ENCODE results near the gene KIAA0753. TPM values are rescaled to one million over a fixed set of nuclear protein-coding genes. Genes with fewer than 3 reads are reported as not detected.

The KIAA0753 gene
- total RNA-seq, 2 experiments from 2014 or later = 20.8 to 29.8 TPM

GRCh38 chr17:6637458-6637840, 3.1 kb downstream of the KIAA0753 start:
- Histone ChIP-seq H2AFZ (ENCODE audit: low read length) (no peak overlapping the region), H3K36me3 (ENCODE audit: insufficient read depth, low read length) (peaks cover 34% of the 10 kb centered on the region), H4K20me1 (ENCODE audit: insufficient read depth, low read length) (peaks cover 10% of the 10 kb centered on the region; the same call in 1 of the 2 replicates), H3K4me3 (ENCODE audit: low read depth, low read length, poor library complexity, severe bottlenecking) (no peak overlapping the region), H3K4me2 (ENCODE audit: low read length) (no peak overlapping the region), H3K27ac (ENCODE audit: low read depth, low read length, poor library complexity, severe bottlenecking) (no peak overlapping the region), H3K9me2 (ENCODE audit: insufficient read depth, low read length) (no peaks in the 10 kb centered on the region), H3K9me3 (ENCODE audit: low read length) (peaks cover 7% of the 10 kb centered on the region; the same call in 1 of the 2 replicates), H3K4me1 (ENCODE audit: insufficient read depth, low read length, poor library complexity, severe bottlenecking) (peaks cover 16% of the 10 kb centered on the region), H3K79me2 (ENCODE audit: insufficient read depth, low read depth, low read length) (peaks cover 17% of the 10 kb centered on the region; the same call in 1 of the 2 replicates)
- intact Hi-C loops (cut with micrococcal nuclease; ENCODE audit: unreplicated experiment) = no loop called here
- POLR2A ChIA-PET = no interaction called here
- DNase-seq (ENCODE audit: low spot score) = no peak
- CTCF ChIA-PET (ENCODE audit: unreplicated experiment) = no interaction called here
- no TSS peak for BruUV-seq (replicated peaks)
- TF ChIP-seq EZH2phosphoT487 (IDR thresholded peaks at IDR 0.05; ENCODE audit: borderline replicate concordance, low read depth, low read length) = no peak
- TF ChIP-seq, protein P1, sequence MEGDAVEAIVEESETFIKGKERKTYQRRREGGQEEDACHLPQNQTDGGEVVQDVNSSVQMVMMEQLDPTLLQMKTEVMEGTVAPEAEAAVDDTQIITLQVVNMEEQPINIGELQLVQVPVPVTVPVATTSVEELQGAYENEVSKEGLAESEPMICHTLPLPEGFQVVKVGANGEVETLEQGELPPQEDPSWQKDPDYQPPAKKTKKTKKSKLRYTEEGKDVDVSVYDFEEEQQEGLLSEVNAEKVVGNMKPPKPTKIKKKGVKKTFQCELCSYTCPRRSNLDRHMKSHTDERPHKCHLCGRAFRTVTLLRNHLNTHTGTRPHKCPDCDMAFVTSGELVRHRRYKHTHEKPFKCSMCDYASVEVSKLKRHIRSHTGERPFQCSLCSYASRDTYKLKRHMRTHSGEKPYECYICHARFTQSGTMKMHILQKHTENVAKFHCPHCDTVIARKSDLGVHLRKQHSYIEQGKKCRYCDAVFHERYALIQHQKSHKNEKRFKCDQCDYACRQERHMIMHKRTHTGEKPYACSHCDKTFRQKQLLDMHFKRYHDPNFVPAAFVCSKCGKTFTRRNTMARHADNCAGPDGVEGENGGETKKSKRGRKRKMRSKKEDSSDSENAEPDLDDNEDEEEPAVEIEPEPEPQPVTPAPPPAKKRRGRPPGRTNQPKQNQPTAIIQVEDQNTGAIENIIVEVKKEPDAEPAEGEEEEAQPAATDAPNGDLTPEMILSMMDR (conservative IDR thresholded peaks at IDR 0.05; ENCODE audit: low read length) = no peak

DNA sequence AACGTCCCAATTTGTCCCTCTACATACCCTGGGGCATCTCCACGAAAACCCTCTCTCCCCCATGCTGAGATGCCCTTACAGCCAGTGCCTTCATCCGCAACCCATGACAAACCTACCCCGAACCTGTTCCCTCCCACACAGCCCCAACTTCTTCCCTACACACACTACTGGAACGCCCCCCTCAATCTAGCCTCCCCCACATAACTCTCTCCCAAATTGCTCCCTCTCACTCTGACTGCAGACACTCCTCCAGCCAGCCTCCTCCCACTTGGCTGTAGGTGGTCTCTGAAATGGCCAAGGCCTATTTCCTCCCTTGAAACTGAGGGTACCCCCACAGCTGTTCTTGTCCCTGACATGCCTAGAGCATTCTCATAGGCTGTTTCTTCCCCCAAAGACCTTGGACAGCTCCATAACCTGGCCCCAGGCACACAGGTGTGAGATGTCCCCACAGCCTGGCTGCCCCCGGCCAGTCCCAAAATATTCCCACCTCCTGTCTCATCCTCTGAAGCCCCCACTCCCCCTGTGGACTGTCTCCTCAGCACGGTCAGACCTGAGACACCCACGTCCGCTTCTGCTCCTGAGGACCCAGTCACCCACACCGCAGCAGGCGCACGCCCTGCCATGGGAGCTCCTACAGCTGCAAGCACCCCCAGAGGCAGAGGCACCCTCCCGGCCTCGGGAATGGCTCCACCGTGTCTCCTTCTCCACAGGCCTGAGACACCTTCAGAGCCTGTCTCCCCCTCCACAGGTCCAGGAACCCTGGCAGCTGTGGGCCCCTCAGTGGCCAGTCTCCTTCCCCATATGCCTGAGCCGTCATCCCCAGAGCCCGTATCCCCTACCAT, 3.7 kb downstream of the KIAA0753 start:
- peaks cover 31% of the 10 kb centered on the region for H3K36me3 ChIP-seq (ENCODE audit: insufficient read depth, low read length)
- peaks cover 10% of the 10 kb centered on the region for H3K4me1 ChIP-seq (ENCODE audit: insufficient read depth, low read length, poor library complexity, severe bottlenecking)
- H3K9me3 ChIP-seq (ENCODE audit: low read length) = peaks cover 7% of the 10 kb centered on the region; the same call in 1 of the 2 replicates
- H3K9me2 ChIP-seq (ENCODE audit: insufficient read depth, low read length) = no peaks in the 10 kb centered on the region
- TF ChIP-seq, protein P1 (conservative IDR thresholded peaks at IDR 0.05; ENCODE audit: low read length) = no peak
- TF ChIP-seq EZH2phosphoT487 (IDR thresholded peaks at IDR 0.05; ENCODE audit: borderline replicate concordance, low read depth, low read length) = no peak
- peaks cover 4% of the 10 kb centered on the region; the same call in 1 of the 2 replicates for H4K20me1 ChIP-seq (ENCODE audit: insufficient read depth, low read length)
- intact Hi-C loops (cut with micrococcal nuclease; ENCODE audit: unreplicated experiment) = no loop called here
- no peak for DNase-seq (ENCODE audit: low spot score)
- H2AFZ ChIP-seq (ENCODE audit: low read length) = no peak overlapping the region
- ChIA-PET CTCF (ENCODE audit: unreplicated experiment) (no interaction called here), POLR2A (no interaction called here)
- no peak overlapping the region for H3K27ac ChIP-seq (ENCODE audit: low read depth, low read length, poor library complexity, severe bottlenecking)
- H3K79me2 ChIP-seq (ENCODE audit: insufficient read depth, low read depth, low read length) = peaks cover 11% of the 10 kb centered on the region; the same call in 1 of the 2 replicates
- no peak overlapping the region for H3K4me2 ChIP-seq (ENCODE audit: low read length)
- H3K4me3 ChIP-seq (ENCODE audit: low read depth, low read length, poor library complexity, severe bottlenecking) = no peak overlapping the region
- no TSS peak for BruUV-seq (replicated peaks)

GRCh38 chr17:6636105-6636504, 4.4 kb downstream of the KIAA0753 start:
- no peak for DNase-seq (ENCODE audit: low spot score)
- CTCF ChIA-PET (ENCODE audit: unreplicated experiment) = no interaction called here
- Histone ChIP-seq H3K9me2 (ENCODE audit: insufficient read depth, low read length) (no peaks in the 10 kb centered on the region), H2AFZ (ENCODE audit: low read length) (no peak overlapping the region), H3K27ac (ENCODE audit: low read depth, low read length, poor library complexity, severe bottlenecking) (no peak overlapping the region), H3K4me1 (ENCODE audit: insufficient read depth, low read length, poor library complexity, severe bottlenecking) (peaks cover 8% of the 10 kb centered on the region), H3K9me3 (ENCODE audit: low read length) (peaks cover 7% of the 10 kb centered on the region; the same call in 1 of the 2 replicates), H3K4me2 (ENCODE audit: low read length) (no peak overlapping the region), H4K20me1 (ENCODE audit: insufficient read depth, low read length) (no peaks in the 10 kb centered on the region), H3K79me2 (ENCODE audit: insufficient read depth, low read depth, low read length) (peaks cover 4% of the 10 kb centered on the region; the same call in 1 of the 2 replicates), H3K36me3 (ENCODE audit: insufficient read depth, low read length) (peaks cover 32% of the 10 kb centered on the region), H3K4me3 (ENCODE audit: low read depth, low read length, poor library complexity, severe bottlenecking) (no peak overlapping the region)
- intact Hi-C loops (cut with micrococcal nuclease; ENCODE audit: unreplicated experiment) = no loop called here
- POLR2A ChIA-PET = no interaction called here
- TF ChIP-seq EZH2phosphoT487 (IDR thresholded peaks at IDR 0.05; ENCODE audit: borderline replicate concordance, low read depth, low read length) = no peak
- TF ChIP-seq, protein P1 (conservative IDR thresholded peaks at IDR 0.05; ENCODE audit: low read length) = no peak
- no TSS peak for BruUV-seq (replicated peaks)

Measured in OCI-LY7 (cell line).